Effector memory CD4-positive, alpha-beta T cell (primary cell): Measurements from ENCODE around the gene SMG6.
"Not testable (repeated sequence)": the region's sequence is repeated elsewhere in the genome, so short reads cannot be mapped to it uniquely, and the experiment has no call there.

Experiments used
- DNase-seq, 3 donors: peaks; one replicate each; pipeline ENCODE4 v3.0.0-alpha.2; 2020
- H3K27ac ChIP-seq: 2 replicates; pipeline ENCODE4 v1.7.0; 2013; ENCODE audit warnings: mild to moderate bottlenecking, low read length, moderate library complexity; ENCODE audit not compliant: insufficient read depth, poor library complexity, severe bottlenecking
- H3K27me3 ChIP-seq: replicated peaks from 2 replicates; pipeline ENCODE4 v1.7.0; 2013; ENCODE audit warnings: mild to moderate bottlenecking, low read length; ENCODE audit not compliant: insufficient read depth, control insufficient read depth, poor library complexity, severe bottlenecking
- H3K36me3 ChIP-seq: 2 replicates; pipeline ENCODE4 v1.7.0; 2013; ENCODE audit warnings: mild to moderate bottlenecking, low read length, moderate library complexity; ENCODE audit not compliant: control insufficient read depth, insufficient read depth
- H3K4me1 ChIP-seq: 2 replicates; pipeline ENCODE4 v1.7.0; 2013; ENCODE audit warnings: low read length, mild to moderate bottlenecking; ENCODE audit not compliant: control insufficient read depth, insufficient read depth, poor library complexity, severe bottlenecking
- H3K4me3 ChIP-seq: 2 replicates; pipeline ENCODE4 v1.7.0; 2013; ENCODE audit warnings: low read length, low read depth, mild to moderate bottlenecking; ENCODE audit not compliant: insufficient read depth, poor library complexity, severe bottlenecking
- H3K9me3 ChIP-seq: 2 replicates; pipeline ENCODE4 v1.7.0; 2013; ENCODE audit warnings: mild to moderate bottlenecking, low read length, moderate library complexity; ENCODE audit not compliant: control insufficient read depth

SMG6 gene

GRCh38 chr17:2207815-2208515, 95.6 kb downstream of the SMG6 start:
- no peak overlapping the region for H3K27ac ChIP-seq
- peaks cover 3% of the 10 kb centered on the region for H3K36me3 ChIP-seq
- no peaks in the 10 kb centered on the region for H3K4me1 ChIP-seq
- H3K27me3 ChIP-seq: no peaks in the 10 kb centered on the region
- H3K4me3 ChIP-seq: no peak overlapping the region
- DNase-seq: no peak
- no peaks in the 10 kb centered on the region for H3K9me3 ChIP-seq

GRCh38 chr17:2204393-2204792, 99.2 kb downstream of the SMG6 start:
- H3K36me3 ChIP-seq: no peaks in the 10 kb centered on the region
- DNase-seq: no peak

GRCh38 chr17:2203818-2204217, 99.8 kb downstream of the SMG6 start:
- Histone ChIP-seq H3K27me3 (no peaks in the 10 kb centered on the region), H3K36me3 (no peaks in the 10 kb centered on the region), H3K9me3 (no peaks in the 10 kb centered on the region), H3K4me3 (no peak overlapping the region), H3K4me1 (no peaks in the 10 kb centered on the region), H3K27ac (no peak overlapping the region)
- no peak for DNase-seq

More at GRCh38 chr17:2204393-2204792, 99.2 kb downstream of the SMG6 start:
- Histone ChIP-seq H3K4me1 (no peaks in the 10 kb centered on the region), H3K9me3 (no peaks in the 10 kb centered on the region), H3K4me3 (no peak overlapping the region), H3K27me3 (no peaks in the 10 kb centered on the region), H3K27ac (no peak overlapping the region)

- Histone ChIP-seq H3K27ac (no peak overlapping the region), H3K36me3 (no peaks in the 10 kb centered on the region), H3K9me3 (no peaks in the 10 kb centered on the region), H3K4me1 (no peaks in the 10 kb centered on the region), H3K4me3 (no peak overlapping the region), H3K27me3 (no peaks in the 10 kb centered on the region)
- no peak for DNase-seq
Observed at GRCh38 chr17:2202996-2203575, 100.5 kb downstream of the SMG6 start.

- no peak overlapping the region for H3K27ac ChIP-seq
- no peaks in the 10 kb centered on the region for H3K36me3 ChIP-seq
- no peaks in the 10 kb centered on the region for H3K9me3 ChIP-seq
- no peaks in the 10 kb centered on the region for H3K4me1 ChIP-seq
- H3K27me3 ChIP-seq: no peaks in the 10 kb centered on the region
- H3K4me3 ChIP-seq: no peak overlapping the region
- no peak for DNase-seq
Observed at GRCh38 chr17:2202302-2202995, 101.1 kb downstream of the SMG6 start.

GRCh38 chr17:2199386-2199785, 104.2 kb downstream of the SMG6 start:
- not testable (repeated sequence) for H3K4me1 ChIP-seq, H3K27ac ChIP-seq, H3K27me3 ChIP-seq, H3K9me3 ChIP-seq, H3K36me3 ChIP-seq, DNase-seq, H3K4me3 ChIP-seq

GRCh38 chr17:2198927-2199326, 104.7 kb downstream of the SMG6 start:
- no peak for DNase-seq
- Histone ChIP-seq H3K36me3 (no peaks in the 10 kb centered on the region), H3K9me3 (no peaks in the 10 kb centered on the region), H3K27me3 (no peaks in the 10 kb centered on the region), H3K4me3 (no peak overlapping the region), H3K4me1 (no peaks in the 10 kb centered on the region), H3K27ac (no peak overlapping the region)

GRCh38 chr17:2197271-2197670, 106.3 kb downstream of the SMG6 start:
- Histone ChIP-seq H3K4me3 (no peak overlapping the region), H3K27ac (no peak overlapping the region), H3K4me1 (peaks cover 9% of the 10 kb centered on the region), H3K27me3 (no peaks in the 10 kb centered on the region), H3K36me3 (no peaks in the 10 kb centered on the region), H3K9me3 (no peaks in the 10 kb centered on the region)
- DNase-seq: no peak

- no peak for DNase-seq
- H3K27me3 ChIP-seq: no peaks in the 10 kb centered on the region
- peaks cover 13% of the 10 kb centered on the region for H3K4me1 ChIP-seq
- no peaks in the 10 kb centered on the region for H3K36me3 ChIP-seq
- H3K9me3 ChIP-seq: no peaks in the 10 kb centered on the region
- no peak overlapping the region for H3K27ac ChIP-seq
- H3K4me3 ChIP-seq: no peak overlapping the region
Observed at GRCh38 chr17:2195729-2196128, 107.9 kb downstream of the SMG6 start.

- no peaks in the 10 kb centered on the region for H3K9me3 ChIP-seq
- DNase-seq: no peak
- no peak overlapping the region for H3K27ac ChIP-seq
- no peaks in the 10 kb centered on the region for H3K27me3 ChIP-seq
- H3K4me1 ChIP-seq: peaks cover 13% of the 10 kb centered on the region
- no peak overlapping the region for H3K4me3 ChIP-seq
- no peaks in the 10 kb centered on the region for H3K36me3 ChIP-seq
Observed at GRCh38 chr17:2194889-2195335, 108.7 kb downstream of the SMG6 start.
